ENCODE data around the gene MUC13.

The MUC13 gene

GRCh38 chr3:124883766-124884473, 50.6 kb downstream of the MUC13 start:
- no peak for DNase-seq (ENCODE audit: low read depth, low spot score)
- CTCF ChIA-PET: interaction anchor here (1.2 to 2.0 kb wide), 6 partner anchors 13 to 123 kb away, joined by 4 to 7 read pairs (median 4); no protein-coding TSS in a partner anchor
- POLR2A ChIA-PET: interaction anchor here (0.6 to 0.7 kb wide), 2 partner anchors 71 to 122 kb away, joined by 4 read pairs; no protein-coding TSS in a partner anchor
- TF ChIP-seq CTCF (IDR thresholded peaks at IDR 0.05; ENCODE audit: insufficient read depth, low read length, missing control alignments): no peak
- no peak overlapping the region for H3K4me3 ChIP-seq (ENCODE audit: low read depth, low read length)

GRCh38 chr3:124882816-124883747, 51.5 kb downstream of the MUC13 start:
- ChIA-PET CTCF (interaction anchor here (1.2 to 2.4 kb wide), 9 partner anchors 14 to 122 kb away, joined by 3 to 8 read pairs (median 4); no protein-coding TSS in a partner anchor), POLR2A (interaction anchor here (0.5 kb wide), 1 partner anchor 123 kb away, joined by 3 read pairs; no protein-coding TSS in a partner anchor)
- TF ChIP-seq CTCF (IDR thresholded peaks at IDR 0.05; ENCODE audit: insufficient read depth, low read length, missing control alignments): no peak
- no peak for DNase-seq (ENCODE audit: low read depth, low spot score)
- no peak overlapping the region for H3K4me3 ChIP-seq (ENCODE audit: low read depth, low read length)

GRCh38 chr3:124881976-124882697, 52.4 kb downstream of the MUC13 start:
- ChIA-PET CTCF (interaction anchor here (0.6 to 2.4 kb wide), 13 partner anchors 15 to 317 kb away, joined by 3 to 8 read pairs (median 4); no protein-coding TSS in a partner anchor), POLR2A (interaction anchor here (0.8 kb wide), 1 partner anchor 37 kb away, joined by 4 read pairs; no protein-coding TSS in a partner anchor)
- H3K4me3 ChIP-seq (ENCODE audit: low read depth, low read length): no peak overlapping the region; the same call in 1 of the 2 replicates

DNA sequence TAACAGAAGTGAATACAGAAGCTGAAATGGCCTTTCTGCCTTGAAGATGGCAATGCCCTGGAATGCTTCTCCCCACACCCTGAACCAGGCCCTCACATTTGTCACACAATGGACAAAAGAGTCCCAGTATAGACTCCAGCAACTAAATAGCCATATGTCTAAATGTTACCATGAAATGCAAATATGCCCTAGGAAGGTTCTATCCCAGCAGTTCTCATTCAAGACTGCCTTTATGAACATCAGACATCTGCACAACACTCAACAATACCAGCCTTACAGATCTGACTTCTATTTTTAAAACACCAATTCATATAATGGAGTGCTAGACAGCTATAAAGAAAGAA, 55.2 kb downstream of the MUC13 start:
- no peak for TF ChIP-seq CTCF (IDR thresholded peaks at IDR 0.05; ENCODE audit: insufficient read depth, low read length, missing control alignments)
- no peak overlapping the region for H3K4me3 ChIP-seq (ENCODE audit: low read depth, low read length)
- POLR2A ChIA-PET: interaction anchor here (0.9 to 2.0 kb wide), 3 partner anchors 66 to 184 kb away, joined by 3 to 6 read pairs (median 3); no protein-coding TSS in a partner anchor
- CTCF ChIA-PET: interaction anchor here (1.0 to 1.2 kb wide), 3 partner anchors 22 to 88 kb away, joined by 3 read pairs; no protein-coding TSS in a partner anchor
- DNase-seq (ENCODE audit: low read depth, low spot score): no peak

More at GRCh38 chr3:124881976-124882697, 52.4 kb downstream of the MUC13 start:
- DNase-seq (ENCODE audit: low read depth, low spot score): no peak
- no peak for TF ChIP-seq CTCF (IDR thresholded peaks at IDR 0.05; ENCODE audit: insufficient read depth, low read length, missing control alignments)

- ChIA-PET POLR2A (interaction anchor here (0.9 to 2.0 kb wide), 3 partner anchors 66 to 184 kb away, joined by 3 to 6 read pairs (median 3); no protein-coding TSS in a partner anchor), CTCF (interaction anchor here (1.0 to 2.0 kb wide), 4 partner anchors 22 to 118 kb away, joined by 3 to 11 read pairs (median 6); no protein-coding TSS in a partner anchor)
- peak; percentile 77 for DNase-seq (ENCODE audit: low read depth, low spot score)
Observed at GRCh38 chr3:124878561-124879336, 55.8 kb downstream of the MUC13 start.

More at GRCh38 chr3:124878561-124879336, 55.8 kb downstream of the MUC13 start:
- H3K4me3 ChIP-seq (ENCODE audit: low read depth, low read length): no peak overlapping the region
- no peak for TF ChIP-seq CTCF (IDR thresholded peaks at IDR 0.05; ENCODE audit: insufficient read depth, low read length, missing control alignments)
